HCT116 (cell line): ENCODE results near the gene ARSG. TPM values are rescaled to one million over a fixed set of nuclear protein-coding genes. Genes with fewer than 3 reads are reported as not detected.

Experiments used
- ATAC-seq: fragments of 200-7000 bp; cut with Tn5 transposase; 2 replicates; pipeline ENCODE4 v1.9.1; 2020; ENCODE audit warnings: mild to moderate bottlenecking, moderate library complexity
- BruUV-seq: library from RNA; stranded (reverse); fragments of 400-500 nt; replicated peaks from 2 replicates; lab custom pipeline; 2021; lab: Mats Ljungman, UMichigan
- CTCF ChIA-PET: fragments of 300-600 bp; sonication (Branson Sonifier 250); formaldehyde crosslinking; loops from one replicate; lab custom pipeline; 2021; ENCODE audit warnings: antibody characterized with exemption; lab: Charles Lee
- POLR2A ChIA-PET: fragments of 300-600, 350-600 bp; sonication (Branson Sonifier 250); formaldehyde crosslinking; loops from one replicate; lab custom pipeline; 2021; ENCODE audit warnings: antibody characterized with exemption; lab: Charles Lee
- RAD21 ChIA-PET, 2 experiments: fragments of 300-600 bp; sonication (Branson Sonifier 250); formaldehyde crosslinking; loops; one replicate each; lab custom pipeline; 2023; ENCODE audit warnings: low total read pairs in 2 of 2; ENCODE audit not compliant: uncharacterized antibody in 2 of 2, unreplicated experiment in 2 of 2, low non-redundant PET in 1 of 2; lab: Charles Lee
- DNase-seq: peaks from one replicate; pipeline ENCODE4 v3.0.0-alpha.2; 2010; ENCODE audit warnings: low read depth, low spot score
- H2AFZ ChIP-seq: fragments of 200-600 bp; shearing (Covaris generic), sonication (generic); 2 replicates; pipeline ENCODE4 v1.6.1; 2017; ENCODE audit warnings: low read depth, mixed run types, mixed read lengths, antibody characterized with exemption, low read length; ENCODE audit not compliant: poor library complexity, severe bottlenecking
- H3K27ac ChIP-seq: 2 replicates; pipeline ENCODE4 v1.5.1; 2012; ENCODE audit warnings: low read depth, low read length
- H3K27me3 ChIP-seq: fragments of 200-600 bp; sonication (generic); 2 replicates; pipeline ENCODE4 v1.6.1; 2016; ENCODE audit warnings: mixed run types, low read length, mixed read lengths; ENCODE audit not compliant: insufficient read depth
- H3K36me3 ChIP-seq, 2 experiments: fragments of 200-500 bp in 1 of 2; fragments of 200-600 bp in 1 of 2; sonication (Bioruptor generic) in 1 of 2; sonication (generic) in 1 of 2; 2 replicates each; pipeline versions ENCODE4 v1.5.1 to v1.6.1; 2014 to 2016; ENCODE audit warnings: low read length in 2 of 2, inconsistent platforms in 1 of 2, mixed read lengths in 1 of 2, mixed run types in 1 of 2; ENCODE audit not compliant: insufficient read depth in 2 of 2, control insufficient read depth in 1 of 2
- H3K4me1 ChIP-seq, 2 experiments: fragments of 200-600 bp in 1 of 2; sonication (generic) in 1 of 2; 2 replicates each; pipeline versions ENCODE4 v1.5.1 to v1.6.1; 2012 to 2017; ENCODE audit warnings: low read length in 2 of 2, inconsistent platforms in 1 of 2, mild to moderate bottlenecking in 1 of 2, mixed read lengths in 1 of 2, mixed run types in 1 of 2, moderate library complexity in 1 of 2; ENCODE audit not compliant: insufficient read depth in 2 of 2, control insufficient read depth in 1 of 2
- H3K4me2 ChIP-seq: fragments of 200-600 bp; sonication (generic); 2 replicates; pipeline ENCODE4 v1.6.1; 2017; ENCODE audit warnings: mixed run types, low read length, mixed read lengths
- H3K4me3 ChIP-seq, 2 experiments: fragments of 200-600 bp in 1 of 2; sonication (generic) in 1 of 2; replicated peaks in 1 of 2; 2 replicates each; pipeline ENCODE4 v1.5.1; 2011 to 2016; ENCODE audit warnings: low read length in 2 of 2, control low read depth in 1 of 2, low read depth in 1 of 2, mild to moderate bottlenecking in 1 of 2, mixed read lengths in 1 of 2, mixed run types in 1 of 2
- H3K79me2 ChIP-seq: fragments of 200-600 bp; sonication (generic); 2 replicates; pipeline ENCODE4 v1.6.1; 2017; ENCODE audit warnings: mild to moderate bottlenecking, mixed run types, low read length, moderate library complexity, mixed read lengths; ENCODE audit not compliant: insufficient read depth
- H3K9ac ChIP-seq: fragments of 200-600 bp; sonication (generic); 2 replicates; pipeline ENCODE4 v1.6.1; 2016; ENCODE audit warnings: low read length, mixed read lengths
- H3K9me2 ChIP-seq: fragments of 200-600 bp; sonication (generic), shearing (Covaris generic); 2 replicates; pipeline ENCODE4 v1.6.1; 2017; ENCODE audit warnings: mixed run types, mild to moderate bottlenecking, moderate library complexity; ENCODE audit not compliant: insufficient read depth
- H3K9me3 ChIP-seq, 2 experiments: fragments of 200-500 bp in 1 of 2; fragments of 200-600 bp in 1 of 2; sonication (Bioruptor generic) in 1 of 2; sonication (generic) in 1 of 2; 2 replicates each; pipeline ENCODE4 v1.6.1; 2014 to 2017; ENCODE audit warnings: low read length in 2 of 2, mixed read lengths in 2 of 2, inconsistent platforms in 1 of 2, low read depth in 1 of 2, mild to moderate bottlenecking in 1 of 2, mixed run types in 1 of 2, moderate library complexity in 1 of 2; ENCODE audit not compliant: control insufficient read depth in 1 of 2, insufficient read depth in 1 of 2
- H4K20me1 ChIP-seq: fragments of 200-600 bp; sonication (generic), shearing (Covaris generic); 2 replicates; pipeline ENCODE4 v1.6.1; 2017; ENCODE audit warnings: mixed run types, mild to moderate bottlenecking, moderate library complexity; ENCODE audit not compliant: insufficient read depth
- CEBPB ChIP-seq: IDR thresholded peaks from 2 replicates; pipeline ENCODE4 v1.6.1; 2012; ENCODE audit warnings: low read depth
- EGR1 ChIP-seq: IDR thresholded peaks from 2 replicates; pipeline ENCODE4 v1.6.1; 2012; ENCODE audit warnings: low read depth
- ELF1 ChIP-seq: IDR thresholded peaks from 2 replicates; pipeline ENCODE4 v1.6.1; 2012; ENCODE audit warnings: low read depth, borderline replicate concordance
- EZH2 ChIP-seq: fragments of 200-600 bp; sonication (generic); IDR thresholded peaks from 2 replicates; pipeline ENCODE4 v1.6.1; 2017; ENCODE audit warnings: antibody characterized with exemption, mixed run types
- EZH2phosphoT487 ChIP-seq: fragments of 200-600 bp; IDR thresholded peaks from 2 replicates; pipeline ENCODE4 v1.6.1; 2018; ENCODE audit warnings: antibody characterized with exemption, borderline replicate concordance
- FOSL1 ChIP-seq: IDR thresholded peaks from 2 replicates; pipeline ENCODE4 v1.6.1; 2012; ENCODE audit warnings: low read depth
- JUND ChIP-seq: IDR thresholded peaks from 2 replicates; pipeline ENCODE4 v1.6.1; 2012
- POLR2A ChIP-seq: IDR thresholded peaks from 2 replicates; pipeline ENCODE4 v1.7.0; 2011; ENCODE audit warnings: borderline replicate concordance; ENCODE audit not compliant: insufficient read depth, insufficient read length; ENCODE audit errors: extremely low read depth
- RAD21 ChIP-seq: IDR thresholded peaks from 2 replicates; pipeline ENCODE4 v1.6.1; 2012; ENCODE audit warnings: low read depth, mild to moderate bottlenecking
- SIN3A ChIP-seq: IDR thresholded peaks from 2 replicates; pipeline ENCODE4 v1.6.1; 2012; ENCODE audit warnings: low read depth
- SP1 ChIP-seq: IDR thresholded peaks from 2 replicates; pipeline ENCODE4 v1.6.1; 2012; ENCODE audit warnings: low read depth
- TCF7L2 ChIP-seq: IDR thresholded peaks from 2 replicates; pipeline ENCODE4 v1.7.0; 2011; ENCODE audit warnings: borderline replicate concordance, inconsistent platforms; ENCODE audit not compliant: insufficient read depth, insufficient read length; ENCODE audit errors: extremely low read depth
- YY1 ChIP-seq: IDR thresholded peaks from 2 replicates; pipeline ENCODE4 v1.6.1; 2011; ENCODE audit warnings: low read length, low read depth, moderate library complexity, mild to moderate bottlenecking; ENCODE audit not compliant: insufficient replicate concordance; ENCODE audit errors: extremely low read depth
- ZNF274 ChIP-seq: fragments of 200-500 bp; sonication (Bioruptor generic); IDR thresholded peaks from 2 replicates; pipeline ENCODE4 v1.6.1; 2014; ENCODE audit warnings: mild to moderate bottlenecking, low read depth, low read length, inconsistent platforms
- intact Hi-C: fragments of 100-400 bp; cut with micrococcal nuclease; formaldehyde crosslinking; loops from 2 replicates; pipeline ENCODE4 v1.10.0; 2022
- total RNA-seq: library from RNA; stranded (reverse); gene quantifications from one replicate; pipeline ENCODE4 v1.2.1, GENCODE V29; 2021; ENCODE audit not compliant: unreplicated experiment
- TF ChIP-seq, protein P1 (sequence below): IDR thresholded peaks from 2 replicates; pipeline ENCODE4 v1.6.1; 2012
- TF ChIP-seq, protein P2 (sequence below), 3 experiments: fragments of 200-600 bp in 1 of 3; sonication (generic) in 1 of 3; IDR thresholded peaks in 2 of 3; conservative IDR thresholded peaks in 1 of 3; 2 replicates each; pipeline ENCODE4 v1.5.1; 2012 to 2017; ENCODE audit warnings: low read depth in 2 of 3, low read length in 2 of 3, antibody characterized with exemption in 1 of 3, borderline replicate concordance in 1 of 3, control low read depth in 1 of 3, mild to moderate bottlenecking in 1 of 3, mixed read lengths in 1 of 3, mixed run types in 1 of 3, moderate library complexity in 1 of 3; ENCODE audit not compliant: insufficient read depth in 1 of 3
- TF ChIP-seq, protein P3 (sequence below): IDR thresholded peaks from 2 replicates; pipeline ENCODE4 v1.6.1; 2012; ENCODE audit warnings: low read depth
- TF ChIP-seq, protein P4 (sequence below): IDR thresholded peaks from 2 replicates; pipeline ENCODE4 v1.6.1; 2011; ENCODE audit warnings: mild to moderate bottlenecking, low read length, moderate library complexity; ENCODE audit not compliant: insufficient replicate concordance; ENCODE audit errors: extremely low read depth
- TF ChIP-seq, protein P5 (sequence below): IDR thresholded peaks from 2 replicates; pipeline ENCODE4 v1.6.1; 2012

The ARSG gene
- total RNA-seq, 1 experiment from 2014 or later: 17.1 TPM

DNA sequence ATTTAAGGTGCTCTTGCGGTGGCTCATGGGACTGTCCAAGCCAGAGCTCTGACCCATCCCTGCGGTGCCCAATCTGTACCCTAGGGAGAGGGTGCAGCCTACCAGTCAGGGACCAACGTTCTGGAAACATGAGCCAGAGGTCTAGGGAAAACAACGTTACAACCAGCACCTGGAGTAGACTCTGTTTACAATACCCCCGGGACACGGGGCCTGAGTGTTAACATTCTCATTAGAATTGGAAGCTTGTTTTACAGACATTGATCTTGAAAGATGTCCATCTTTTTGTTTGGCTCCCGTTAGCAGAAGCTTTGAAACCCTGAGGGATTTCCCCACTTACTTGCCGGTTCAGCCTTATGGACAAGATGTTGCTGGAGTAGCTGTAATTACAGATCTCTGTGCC lies 159.1 kb downstream of the ARSG start:
- no peak overlapping the region for H3K4me2 ChIP-seq
- H3K9me3 ChIP-seq: no peaks in the 10 kb centered on the region
- H3K27ac ChIP-seq: no peak overlapping the region
- no peaks in the 10 kb centered on the region for H3K79me2 ChIP-seq
- H3K9ac ChIP-seq: no peak overlapping the region
- peaks cover 0 to under 1% of the 10 kb centered on the region in 2 experiments; a peak in 1 of 4 replicates for H3K4me1 ChIP-seq
- no peak overlapping the region for H3K4me3 ChIP-seq
- no peak overlapping the region for H2AFZ ChIP-seq
- RAD21 ChIA-PET: no interaction called here
- no TSS peak for BruUV-seq
- CTCF ChIA-PET: no interaction called here
- no peaks in the 10 kb centered on the region for H3K27me3 ChIP-seq
- H3K9me2 ChIP-seq: no peaks in the 10 kb centered on the region
- ATAC-seq (no peak), DNase-seq (no peak)
- POLR2A ChIA-PET: no interaction called here
- H3K36me3 ChIP-seq: no peaks in the 10 kb centered on the region
- intact Hi-C loops: no loop called here
- TF ChIP-seq ZNF274 (no peak), EGR1 (no peak), RAD21 (no peak), JUND (no peak), ELF1 (no peak), TCF7L2 (no peak), CEBPB (no peak), EZH2phosphoT487 (no peak), EZH2 (no peak), SIN3A (no peak), YY1 (no peak), FOSL1 (no peak), SP1 (no peak), POLR2A (no peak)
- TF ChIP-seq, protein P1, sequence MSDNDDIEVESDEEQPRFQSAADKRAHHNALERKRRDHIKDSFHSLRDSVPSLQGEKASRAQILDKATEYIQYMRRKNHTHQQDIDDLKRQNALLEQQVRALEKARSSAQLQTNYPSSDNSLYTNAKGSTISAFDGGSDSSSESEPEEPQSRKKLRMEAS: no peak
- TF ChIP-seq, protein P2, sequence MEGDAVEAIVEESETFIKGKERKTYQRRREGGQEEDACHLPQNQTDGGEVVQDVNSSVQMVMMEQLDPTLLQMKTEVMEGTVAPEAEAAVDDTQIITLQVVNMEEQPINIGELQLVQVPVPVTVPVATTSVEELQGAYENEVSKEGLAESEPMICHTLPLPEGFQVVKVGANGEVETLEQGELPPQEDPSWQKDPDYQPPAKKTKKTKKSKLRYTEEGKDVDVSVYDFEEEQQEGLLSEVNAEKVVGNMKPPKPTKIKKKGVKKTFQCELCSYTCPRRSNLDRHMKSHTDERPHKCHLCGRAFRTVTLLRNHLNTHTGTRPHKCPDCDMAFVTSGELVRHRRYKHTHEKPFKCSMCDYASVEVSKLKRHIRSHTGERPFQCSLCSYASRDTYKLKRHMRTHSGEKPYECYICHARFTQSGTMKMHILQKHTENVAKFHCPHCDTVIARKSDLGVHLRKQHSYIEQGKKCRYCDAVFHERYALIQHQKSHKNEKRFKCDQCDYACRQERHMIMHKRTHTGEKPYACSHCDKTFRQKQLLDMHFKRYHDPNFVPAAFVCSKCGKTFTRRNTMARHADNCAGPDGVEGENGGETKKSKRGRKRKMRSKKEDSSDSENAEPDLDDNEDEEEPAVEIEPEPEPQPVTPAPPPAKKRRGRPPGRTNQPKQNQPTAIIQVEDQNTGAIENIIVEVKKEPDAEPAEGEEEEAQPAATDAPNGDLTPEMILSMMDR (IDR thresholded peaks at IDR 0.05 in 2 of 3, conservative IDR thresholded peaks at IDR 0.05 in 1 of 3; ENCODE audit: borderline replicate concordance in 1 of 3, insufficient read depth in 1 of 3, low read depth in 2 of 3, low read length in 2 of 3): no peak
- TF ChIP-seq, protein P3, sequence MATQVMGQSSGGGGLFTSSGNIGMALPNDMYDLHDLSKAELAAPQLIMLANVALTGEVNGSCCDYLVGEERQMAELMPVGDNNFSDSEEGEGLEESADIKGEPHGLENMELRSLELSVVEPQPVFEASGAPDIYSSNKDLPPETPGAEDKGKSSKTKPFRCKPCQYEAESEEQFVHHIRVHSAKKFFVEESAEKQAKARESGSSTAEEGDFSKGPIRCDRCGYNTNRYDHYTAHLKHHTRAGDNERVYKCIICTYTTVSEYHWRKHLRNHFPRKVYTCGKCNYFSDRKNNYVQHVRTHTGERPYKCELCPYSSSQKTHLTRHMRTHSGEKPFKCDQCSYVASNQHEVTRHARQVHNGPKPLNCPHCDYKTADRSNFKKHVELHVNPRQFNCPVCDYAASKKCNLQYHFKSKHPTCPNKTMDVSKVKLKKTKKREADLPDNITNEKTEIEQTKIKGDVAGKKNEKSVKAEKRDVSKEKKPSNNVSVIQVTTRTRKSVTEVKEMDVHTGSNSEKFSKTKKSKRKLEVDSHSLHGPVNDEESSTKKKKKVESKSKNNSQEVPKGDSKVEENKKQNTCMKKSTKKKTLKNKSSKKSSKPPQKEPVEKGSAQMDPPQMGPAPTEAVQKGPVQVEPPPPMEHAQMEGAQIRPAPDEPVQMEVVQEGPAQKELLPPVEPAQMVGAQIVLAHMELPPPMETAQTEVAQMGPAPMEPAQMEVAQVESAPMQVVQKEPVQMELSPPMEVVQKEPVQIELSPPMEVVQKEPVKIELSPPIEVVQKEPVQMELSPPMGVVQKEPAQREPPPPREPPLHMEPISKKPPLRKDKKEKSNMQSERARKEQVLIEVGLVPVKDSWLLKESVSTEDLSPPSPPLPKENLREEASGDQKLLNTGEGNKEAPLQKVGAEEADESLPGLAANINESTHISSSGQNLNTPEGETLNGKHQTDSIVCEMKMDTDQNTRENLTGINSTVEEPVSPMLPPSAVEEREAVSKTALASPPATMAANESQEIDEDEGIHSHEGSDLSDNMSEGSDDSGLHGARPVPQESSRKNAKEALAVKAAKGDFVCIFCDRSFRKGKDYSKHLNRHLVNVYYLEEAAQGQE: no peak
- TF ChIP-seq, protein P4, sequence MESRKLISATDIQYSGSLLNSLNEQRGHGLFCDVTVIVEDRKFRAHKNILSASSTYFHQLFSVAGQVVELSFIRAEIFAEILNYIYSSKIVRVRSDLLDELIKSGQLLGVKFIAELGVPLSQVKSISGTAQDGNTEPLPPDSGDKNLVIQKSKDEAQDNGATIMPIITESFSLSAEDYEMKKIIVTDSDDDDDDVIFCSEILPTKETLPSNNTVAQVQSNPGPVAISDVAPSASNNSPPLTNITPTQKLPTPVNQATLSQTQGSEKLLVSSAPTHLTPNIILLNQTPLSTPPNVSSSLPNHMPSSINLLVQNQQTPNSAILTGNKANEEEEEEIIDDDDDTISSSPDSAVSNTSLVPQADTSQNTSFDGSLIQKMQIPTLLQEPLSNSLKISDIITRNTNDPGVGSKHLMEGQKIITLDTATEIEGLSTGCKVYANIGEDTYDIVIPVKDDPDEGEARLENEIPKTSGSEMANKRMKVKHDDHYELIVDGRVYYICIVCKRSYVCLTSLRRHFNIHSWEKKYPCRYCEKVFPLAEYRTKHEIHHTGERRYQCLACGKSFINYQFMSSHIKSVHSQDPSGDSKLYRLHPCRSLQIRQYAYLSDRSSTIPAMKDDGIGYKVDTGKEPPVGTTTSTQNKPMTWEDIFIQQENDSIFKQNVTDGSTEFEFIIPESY: no peak
- TF ChIP-seq, protein P5, sequence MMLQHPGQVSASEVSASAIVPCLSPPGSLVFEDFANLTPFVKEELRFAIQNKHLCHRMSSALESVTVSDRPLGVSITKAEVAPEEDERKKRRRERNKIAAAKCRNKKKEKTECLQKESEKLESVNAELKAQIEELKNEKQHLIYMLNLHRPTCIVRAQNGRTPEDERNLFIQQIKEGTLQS: no peak
- H4K20me1 ChIP-seq: no peaks in the 10 kb centered on the region
